ENCODE results near the gene THSD7B. TPM values are rescaled to one million over a fixed set of nuclear protein-coding genes. Genes with fewer than 3 reads are reported as not detected.

The THSD7B gene
- total and polyA plus RNA-seq, 9 donors, result 0.10 to 0.82 (median 0.37) TPM; not detected in 1

DNA sequence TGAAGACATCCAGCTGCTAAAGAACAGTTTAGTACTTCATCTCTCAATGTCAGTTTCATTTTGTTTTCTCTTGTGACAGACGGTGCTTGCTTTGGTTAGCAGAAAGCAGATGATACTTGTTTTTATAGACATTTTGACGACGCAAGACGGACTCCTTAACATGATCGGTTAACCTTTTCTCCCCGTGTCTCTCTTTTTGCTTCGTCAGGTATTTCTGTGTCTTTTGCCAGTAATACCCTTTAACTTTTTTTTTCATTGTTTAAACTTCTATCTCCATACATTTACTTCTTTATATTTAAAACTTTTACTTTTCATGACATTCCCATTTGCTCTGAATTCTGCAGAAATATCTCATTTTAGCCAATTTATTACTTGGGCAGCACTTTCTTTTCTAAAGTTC lies 57.9 kb downstream of the THSD7B start:
- TF ChIP-seq, protein P1, sequence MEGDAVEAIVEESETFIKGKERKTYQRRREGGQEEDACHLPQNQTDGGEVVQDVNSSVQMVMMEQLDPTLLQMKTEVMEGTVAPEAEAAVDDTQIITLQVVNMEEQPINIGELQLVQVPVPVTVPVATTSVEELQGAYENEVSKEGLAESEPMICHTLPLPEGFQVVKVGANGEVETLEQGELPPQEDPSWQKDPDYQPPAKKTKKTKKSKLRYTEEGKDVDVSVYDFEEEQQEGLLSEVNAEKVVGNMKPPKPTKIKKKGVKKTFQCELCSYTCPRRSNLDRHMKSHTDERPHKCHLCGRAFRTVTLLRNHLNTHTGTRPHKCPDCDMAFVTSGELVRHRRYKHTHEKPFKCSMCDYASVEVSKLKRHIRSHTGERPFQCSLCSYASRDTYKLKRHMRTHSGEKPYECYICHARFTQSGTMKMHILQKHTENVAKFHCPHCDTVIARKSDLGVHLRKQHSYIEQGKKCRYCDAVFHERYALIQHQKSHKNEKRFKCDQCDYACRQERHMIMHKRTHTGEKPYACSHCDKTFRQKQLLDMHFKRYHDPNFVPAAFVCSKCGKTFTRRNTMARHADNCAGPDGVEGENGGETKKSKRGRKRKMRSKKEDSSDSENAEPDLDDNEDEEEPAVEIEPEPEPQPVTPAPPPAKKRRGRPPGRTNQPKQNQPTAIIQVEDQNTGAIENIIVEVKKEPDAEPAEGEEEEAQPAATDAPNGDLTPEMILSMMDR (IDR thresholded peaks at IDR 0.05), result no peak
- TF ChIP-seq EP300 (IDR thresholded peaks at IDR 0.05), result no peak
- no peak for TF ChIP-seq POLR2A (IDR thresholded peaks at IDR 0.05)
- Histone ChIP-seq H3K9me3 (no peaks in the 10 kb centered on the region), H3K4me3 (no peak overlapping the region), H3K4me1 (ENCODE audit: insufficient read depth) (no peaks in the 10 kb centered on the region), H3K36me3 (no peaks in the 10 kb centered on the region), H3K27me3 (no peaks in the 10 kb centered on the region), H3K27ac (no peak overlapping the region)
- WGBS, 3 donors, result 66 to 83% (median 68%) methylated on average over 7 of the region's 7 CpGs
- intact Hi-C loops (cut with DNase I), result no loop called here
- DNase-seq, result no peak

DNA sequence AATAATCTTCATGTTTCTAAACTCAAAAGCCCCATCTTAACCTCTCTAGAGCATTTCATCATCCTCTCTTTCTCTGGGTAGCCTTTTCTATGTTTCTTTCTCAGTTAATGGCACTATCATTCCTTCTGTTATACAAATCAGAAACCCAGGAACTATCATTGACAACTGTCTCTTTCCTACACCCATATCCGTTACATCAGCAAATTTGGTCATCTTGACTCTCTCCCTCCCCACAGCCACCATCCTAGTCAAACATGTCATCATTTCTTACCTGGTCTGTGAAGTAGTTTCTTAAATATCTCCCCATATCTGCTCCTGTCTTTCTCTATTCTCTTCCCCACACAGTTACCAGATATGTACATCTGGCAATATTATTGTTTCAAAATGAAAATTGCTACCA lies 62.8 kb downstream of the THSD7B start:
- H3K9me3 ChIP-seq, result no peaks in the 10 kb centered on the region
- no peaks in the 10 kb centered on the region for H3K4me1 ChIP-seq (ENCODE audit: insufficient read depth)
- H3K4me3 ChIP-seq, result no peak overlapping the region
- intact Hi-C loops (cut with DNase I), result no loop called here
- TF ChIP-seq, protein P1 (IDR thresholded peaks at IDR 0.05), result no peak
- TF ChIP-seq POLR2A (IDR thresholded peaks at IDR 0.05) (no peak), EP300 (IDR thresholded peaks at IDR 0.05) (no peak)
- no peaks in the 10 kb centered on the region for H3K36me3 ChIP-seq
- no peaks in the 10 kb centered on the region for H3K27me3 ChIP-seq
- DNase-seq, result no peak
- H3K27ac ChIP-seq, result no peak overlapping the region
- 93 to 96% (median 96%) methylated on average over 1 of the region's 1 CpG for WGBS, 3 donors

DNA sequence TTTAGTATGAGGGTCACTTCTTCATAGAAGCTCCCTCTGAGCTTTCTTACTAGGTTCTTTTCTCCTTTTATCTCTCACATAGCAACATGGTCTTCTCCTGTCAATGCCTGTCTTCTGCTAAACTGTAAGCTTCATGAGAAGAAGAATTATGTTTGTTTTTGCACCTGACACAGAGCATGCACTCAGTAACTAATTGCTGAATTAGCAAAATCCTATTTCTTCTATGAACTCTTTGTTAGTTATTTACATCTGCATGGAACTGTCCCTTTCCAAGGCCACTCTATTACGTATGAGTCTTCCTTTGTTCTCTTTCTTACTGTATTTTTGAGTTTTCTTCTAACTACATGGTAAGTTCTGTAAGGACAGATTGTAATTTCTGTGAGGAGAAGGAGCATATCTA lies 63.4 kb downstream of the THSD7B start:
- intact Hi-C loops (cut with DNase I), result no loop called here
- H3K4me3 ChIP-seq, result no peak overlapping the region
- 43 to 76% (median 56%) methylated on average over 1 of the region's 1 CpG for WGBS, 3 donors
- no peaks in the 10 kb centered on the region for H3K27me3 ChIP-seq
- no peaks in the 10 kb centered on the region for H3K36me3 ChIP-seq
- no peak overlapping the region for H3K27ac ChIP-seq
- no peak for DNase-seq
- TF ChIP-seq, protein P1 (IDR thresholded peaks at IDR 0.05), result no peak
- TF ChIP-seq EP300 (IDR thresholded peaks at IDR 0.05) (no peak), POLR2A (IDR thresholded peaks at IDR 0.05) (no peak)
- no peaks in the 10 kb centered on the region for H3K9me3 ChIP-seq
- no peaks in the 10 kb centered on the region for H3K4me1 ChIP-seq (ENCODE audit: insufficient read depth)

DNA sequence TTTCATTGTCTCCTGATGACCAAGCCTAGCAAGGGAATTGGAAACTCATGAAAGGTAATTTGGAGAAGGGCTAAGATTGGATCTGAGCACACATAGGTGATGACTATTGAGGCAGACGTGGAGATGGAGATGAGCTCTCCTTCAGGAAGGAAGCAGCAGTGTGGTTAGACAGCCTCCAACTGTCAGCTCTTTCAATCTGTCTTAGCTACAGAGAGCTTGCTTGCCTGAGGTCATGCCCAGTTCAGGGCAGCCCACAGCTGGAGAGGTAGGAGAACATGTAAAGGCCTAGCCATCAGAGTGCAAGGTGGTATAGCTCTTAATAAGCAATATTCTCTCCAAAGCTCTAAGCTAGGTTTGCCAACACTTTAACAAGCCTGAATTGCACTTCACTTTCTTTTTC lies 79.2 kb downstream of the THSD7B start:
- intact Hi-C loops (cut with DNase I), result no loop called here

More for the DNA sequence above, 79.2 kb downstream of the THSD7B start:
- Histone ChIP-seq H3K27me3 (no peaks in the 10 kb centered on the region), H3K4me3 (no peak overlapping the region), H3K36me3 (no peaks in the 10 kb centered on the region), H3K9me3 (no peaks in the 10 kb centered on the region), H3K4me1 (ENCODE audit: insufficient read depth) (no peaks in the 10 kb centered on the region), H3K27ac (no peak overlapping the region)
- WGBS, 3 donors, result 77 to 86% (median 84%) methylated on average over 1 of the region's 1 CpG
- no peak for DNase-seq
- TF ChIP-seq, protein P1 (IDR thresholded peaks at IDR 0.05), result no peak
- TF ChIP-seq POLR2A (IDR thresholded peaks at IDR 0.05) (no peak), EP300 (IDR thresholded peaks at IDR 0.05) (no peak)
